GM12891 (cell line): ENCODE results near the gene NMBR.

ENCODE experiments used
- PAX5 ChIP-seq: IDR thresholded peaks from 2 replicates; pipeline ENCODE4 v1.6.1; 2011; ENCODE audit warnings: low read length, moderate library complexity, mild to moderate bottlenecking; ENCODE audit not compliant: insufficient read depth, severe bottlenecking
- POLR2A ChIP-seq: IDR thresholded peaks from 2 replicates; pipeline ENCODE4 v1.6.1; 2011; ENCODE audit warnings: low read depth, low read length, control low read depth
- POLR2AphosphoS5 ChIP-seq: IDR thresholded peaks from 2 replicates; pipeline ENCODE4 v1.6.1; 2011; ENCODE audit warnings: low read depth, low read length, control low read depth
- POU2F2 ChIP-seq: IDR thresholded peaks from 2 replicates; pipeline ENCODE4 v1.6.1; 2011; ENCODE audit warnings: low read depth, mild to moderate bottlenecking, control low read depth, low read length, moderate library complexity
- SPI1 ChIP-seq: IDR thresholded peaks from 2 replicates; pipeline ENCODE4 v1.6.1; 2011; ENCODE audit warnings: low read depth, low read length, control low read depth
- TAF1 ChIP-seq: IDR thresholded peaks from 2 replicates; pipeline ENCODE4 v1.6.1; 2011; ENCODE audit warnings: low read depth, low read length, control low read depth

- TF ChIP-seq TAF1 (no peak), POLR2AphosphoS5 (no peak), SPI1 (no peak), POLR2A (no peak), PAX5 (no peak), POU2F2 (no peak)
Observed at GRCh38 chr6:142187209-142187608, 40.3 kb upstream of the NMBR start.
